GM23248 (cell line): Measurements from ENCODE around the gene ANKH. TPM values are rescaled to one million over a fixed set of nuclear protein-coding genes. Genes with fewer than 3 reads are reported as not detected.
A peak's percentile ranks its signal among the peaks of the same experiment; 100 is the strongest.

Experiments used
- DNase-seq: peaks from one replicate; pipeline ENCODE4 v3.0.0-alpha.2; 2015
- H2AFZ ChIP-seq: fragments of 200-600 bp; sonication (generic); 2 replicates; pipeline ENCODE4 v1.6.1; 2016; ENCODE audit warnings: antibody characterized with exemption
- H3F3A ChIP-seq: fragments of 200-600 bp; sonication (generic); 2 replicates; pipeline ENCODE4 v1.6.1; 2016; ENCODE audit warnings: mild to moderate bottlenecking, antibody characterized with exemption, mixed run types; ENCODE audit not compliant: insufficient read depth
- H3K27ac ChIP-seq: fragments of 200-600 bp; sonication (generic); 2 replicates; pipeline ENCODE4 v1.5.1; 2016; ENCODE audit warnings: mild to moderate bottlenecking
- H3K27me3 ChIP-seq: fragments of 200-600 bp; sonication (generic); replicated peaks from 2 replicates; pipeline ENCODE4 v1.6.1; 2016; ENCODE audit warnings: mild to moderate bottlenecking; ENCODE audit not compliant: insufficient read depth
- H3K36me3 ChIP-seq: fragments of 200-600 bp; sonication (generic); 2 replicates; pipeline ENCODE4 v1.6.1; 2016; ENCODE audit warnings: low read depth, mild to moderate bottlenecking
- H3K4me1 ChIP-seq: fragments of 200-600 bp; sonication (generic); 2 replicates; pipeline ENCODE4 v1.6.1; 2016; ENCODE audit warnings: mild to moderate bottlenecking; ENCODE audit not compliant: insufficient read depth
- H3K4me2 ChIP-seq: fragments of 200-600 bp; sonication (generic); one replicate; pipeline ENCODE4 v1.6.1; 2016; ENCODE audit warnings: mild to moderate bottlenecking; ENCODE audit not compliant: unreplicated experiment
- H3K4me3 ChIP-seq: fragments of 200-600 bp; sonication (generic); 2 replicates; pipeline ENCODE4 v1.5.1; 2016; ENCODE audit warnings: mild to moderate bottlenecking
- H3K79me2 ChIP-seq: fragments of 200-600 bp; sonication (generic); 2 replicates; pipeline ENCODE4 v1.6.1; 2016; ENCODE audit warnings: mild to moderate bottlenecking; ENCODE audit not compliant: insufficient read depth
- H3K9ac ChIP-seq: fragments of 200-600 bp; sonication (generic); 2 replicates; pipeline ENCODE4 v1.6.1; 2016; ENCODE audit warnings: mild to moderate bottlenecking
- H3K9me2 ChIP-seq: fragments of 200-600 bp; sonication (generic); 2 replicates; pipeline ENCODE4 v1.6.1; 2016; ENCODE audit warnings: mixed run types, mild to moderate bottlenecking, moderate library complexity; ENCODE audit not compliant: insufficient read depth
- H3K9me3 ChIP-seq: fragments of 200-600 bp; sonication (generic); one replicate; pipeline ENCODE4 v1.6.1; 2017; ENCODE audit warnings: low read depth
- H4K20me1 ChIP-seq: fragments of 200-600 bp; sonication (generic); 2 replicates; pipeline ENCODE4 v1.6.0; 2016; ENCODE audit not compliant: insufficient read depth
- EZH2 ChIP-seq: fragments of 200-600 bp; sonication (generic); IDR thresholded peaks from 2 replicates; pipeline ENCODE4 v1.6.1; 2018; ENCODE audit warnings: antibody characterized with exemption, mild to moderate bottlenecking; ENCODE audit not compliant: insufficient read depth, poor library complexity, severe bottlenecking
- EZH2phosphoT487 ChIP-seq: fragments of 200-600 bp; sonication (generic); IDR thresholded peaks from 2 replicates; pipeline ENCODE4 v1.6.1; 2018; ENCODE audit warnings: antibody characterized with exemption, moderate library complexity, mild to moderate bottlenecking, low read depth; ENCODE audit not compliant: insufficient read depth
- WGBS, 2 experiments: methylation state at CpG; one replicate each; pipeline ENCODE4 v1.1.6; 2015 to 2017; ENCODE audit warnings: low lambda C conversion rate in 2 of 2, low coverage in 1 of 2; ENCODE audit errors: missing lambda C conversion rate in 2 of 2; 5-methylcytosine and 5-hydroxymethylcytosine counted together
- in situ Hi-C: fragments of 300-500 bp; cut with MboI; formaldehyde crosslinking; loops from 2 replicates; pipeline ENCODE4 v1.15.0; 2020
- polyA plus RNA-seq: library from polyadenylated mRNA; unstranded; fragments of >200 nt; fragmentation: Nextera tagmentation; extraction: Ambion mirVana; gene quantifications from 2 replicates; pipeline ENCODE4 v1.2.1, GENCODE V29; 2016
- total RNA-seq: library from RNA; depleted of rRNA; stranded (reverse); fragments of >200 nt; shearing (Covaris generic); gene quantifications from 2 replicates; pipeline ENCODE4 v1.2.3, GENCODE V29; 2014

The ANKH gene
- total and polyA plus RNA-seq, 2 experiments from 2014 or later: 45.9 to 47.6 TPM

GRCh38 chr5:14665949-14666348, 205.6 kb downstream of the ANKH start:
- H3K79me2 ChIP-seq: peaks cover 78% of the 10 kb centered on the region
- in situ Hi-C loops: no loop called here
- H3K9me3 ChIP-seq: no peaks in the 10 kb centered on the region
- no peaks in the 10 kb centered on the region for H3K9me2 ChIP-seq
- peaks cover 16% of the 10 kb centered on the region for H3F3A ChIP-seq
- peak overlapping the region; percentile 80 for H3K9ac ChIP-seq
- 21 to 24% methylated on average over 7 of the region's 7 CpGs for WGBS, 2 experiments
- no peak for TF ChIP-seq EZH2
- TF ChIP-seq EZH2phosphoT487: no peak
- H3K27ac ChIP-seq: 0 out of 2 replicates have a peak overlapping the region, but pooled peaks have one; percentile 75
- no peaks in the 10 kb centered on the region; the same call in 1 of the 2 replicates for H3K36me3 ChIP-seq
- H3K27me3 ChIP-seq: no peaks in the 10 kb centered on the region
- peak; percentile 85 for DNase-seq
- peak overlapping the region; percentile 82 for H3K4me3 ChIP-seq
- peaks cover 3% of the 10 kb centered on the region; the same call in 1 of the 2 replicates for H4K20me1 ChIP-seq
- no peak overlapping the region for H2AFZ ChIP-seq
- peak overlapping the region; percentile 91 for H3K4me2 ChIP-seq
- peaks cover 32% of the 10 kb centered on the region for H3K4me1 ChIP-seq

GRCh38 chr5:14665101-14665822, 206.3 kb downstream of the ANKH start:
- peaks cover 23% of the 10 kb centered on the region for H3F3A ChIP-seq
- in situ Hi-C loops: no loop called here
- no peaks in the 10 kb centered on the region; the same call in 1 of the 2 replicates for H3K36me3 ChIP-seq
- peak overlapping the region; percentile 90 for H2AFZ ChIP-seq
- H3K27ac ChIP-seq: peak overlapping the region; percentile 75
- peak overlapping the region; percentile 82 for H3K4me3 ChIP-seq
- H3K79me2 ChIP-seq: peaks cover 71% of the 10 kb centered on the region
- H3K4me1 ChIP-seq: peaks cover 39% of the 10 kb centered on the region
- no peaks in the 10 kb centered on the region for H3K27me3 ChIP-seq
- peak overlapping the region; percentile 80 for H3K9ac ChIP-seq
- H3K4me2 ChIP-seq: peak overlapping the region; percentile 91
- WGBS, 2 experiments: 2% methylated on average over 20 to 21 of the region's 21 CpGs
- TF ChIP-seq EZH2 (no peak), EZH2phosphoT487 (no peak)
- DNase-seq: peak; percentile 59
- H3K9me2 ChIP-seq: no peaks in the 10 kb centered on the region
- no peaks in the 10 kb centered on the region; the same call in 1 of the 2 replicates for H4K20me1 ChIP-seq
- no peaks in the 10 kb centered on the region for H3K9me3 ChIP-seq

GRCh38 chr5:14664270-14665100, 207.1 kb downstream of the ANKH start, which contains the start of gene OTULIN:
OTULIN (plus strand) TSS chr5:14664718; CDS start chr5:14664826, 108 bp downstream.
- Histone ChIP-seq H2AFZ (peak within 1 kb of the TSS; percentile 90), H3K79me2 (peaks cover 63% of the 10 kb centered on the region)

GRCh38 chr5:14663734-14664269, 207.8 kb downstream of the ANKH start:
- H3K4me1 ChIP-seq: peaks cover 40% of the 10 kb centered on the region
- H3K4me3 ChIP-seq: peak overlapping the region; percentile 82
- no peaks in the 10 kb centered on the region for H3K9me3 ChIP-seq
- peaks cover 32% of the 10 kb centered on the region for H3F3A ChIP-seq
- no peaks in the 10 kb centered on the region; the same call in 1 of the 2 replicates for H4K20me1 ChIP-seq
- H3K27ac ChIP-seq: peak overlapping the region; percentile 75
- no peak for TF ChIP-seq EZH2phosphoT487
- TF ChIP-seq EZH2: no peak
- H3K36me3 ChIP-seq: no peaks in the 10 kb centered on the region; the same call in 1 of the 2 replicates
- H3K27me3 ChIP-seq: no peaks in the 10 kb centered on the region
- H3K79me2 ChIP-seq: peaks cover 56% of the 10 kb centered on the region
- peak overlapping the region; percentile 90 for H2AFZ ChIP-seq
- WGBS, 2 experiments: 1 to 3% methylated on average over 23 to 24 of the region's 24 CpGs
- in situ Hi-C loops: no loop called here
- peak overlapping the region; percentile 80 for H3K9ac ChIP-seq
- peak overlapping the region; percentile 88 for H3K4me2 ChIP-seq
- peak; percentile 63 for DNase-seq
- no peaks in the 10 kb centered on the region for H3K9me2 ChIP-seq

More at GRCh38 chr5:14664270-14665100, 207.1 kb downstream of the ANKH start, which contains the start of gene OTULIN:
- in situ Hi-C loops: no loop called here
- WGBS, 2 experiments: 0 to 1% methylated on average over 75 to 94 of the region's 115 CpGs
- H3K9me3 ChIP-seq: no peaks in the 10 kb centered on the region
- peak within 1 kb of the TSS; percentile 82 for H3K4me3 ChIP-seq
- peaks cover 40% of the 10 kb centered on the region for H3K4me1 ChIP-seq
- H4K20me1 ChIP-seq: no peaks in the 10 kb centered on the region; the same call in 1 of the 2 replicates
- H3K36me3 ChIP-seq: no peaks in the 10 kb centered on the region; the same call in 1 of the 2 replicates
- no peaks in the 10 kb centered on the region for H3K9me2 ChIP-seq
- H3F3A ChIP-seq: peaks cover 31% of the 10 kb centered on the region
- no peaks in the 10 kb centered on the region for H3K27me3 ChIP-seq
- peak within 1 kb of the TSS; percentile 80 for H3K9ac ChIP-seq
- peak; percentile 95 for DNase-seq
- H3K4me2 ChIP-seq: peak within 1 kb of the TSS; percentile 91
- peak within 1 kb of the TSS; percentile 75 for H3K27ac ChIP-seq
- TF ChIP-seq EZH2phosphoT487 (no peak), EZH2 (no peak)
